Measurements from ENCODE around the gene PTCD1. TPM values are rescaled to one million over a fixed set of nuclear protein-coding genes. Genes with fewer than 3 reads are reported as not detected.

Gene PTCD1
- total and polyA plus RNA-seq, 2 experiments from 2014 or later = 2.8 to 5.2 TPM

DNA sequence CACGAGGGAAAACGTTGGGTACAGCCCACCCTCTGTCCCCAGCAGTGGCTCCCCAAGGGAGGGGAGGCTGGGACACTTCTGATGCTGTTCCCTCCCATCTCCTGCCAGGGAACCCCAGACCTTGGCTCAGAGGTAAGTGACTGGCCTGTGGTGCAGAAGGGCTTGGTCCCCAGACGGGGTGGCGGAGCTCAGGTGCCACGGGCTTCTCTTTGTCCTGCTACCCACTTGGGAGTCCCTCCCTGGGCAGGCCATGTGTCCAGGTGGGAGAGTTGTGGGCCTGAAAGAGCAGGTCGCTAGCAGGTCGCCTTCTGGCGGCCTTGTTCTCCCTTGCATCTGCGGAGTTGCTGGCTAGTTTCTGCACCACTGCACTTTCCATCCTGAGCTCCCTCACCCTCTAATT, 17.3 kb upstream of the PTCD1 start:
- H3K36me3 ChIP-seq (ENCODE audit: low read depth) = peaks cover 6% of the 10 kb centered on the region; the same call in 1 of the 2 replicates

GRCh38 chr7:99453105-99453504, 14.5 kb upstream of the PTCD1 start:
- Histone ChIP-seq H3K27me3 (replicated peaks; ENCODE audit: insufficient read depth) (no peaks in the 10 kb centered on the region), H4K20me1 (ENCODE audit: insufficient read depth) (no peaks in the 10 kb centered on the region), H3K4me1 (ENCODE audit: insufficient read depth) (no peaks in the 10 kb centered on the region), H3K9me2 (ENCODE audit: insufficient read depth) (no peaks in the 10 kb centered on the region), H3K36me3 (ENCODE audit: low read depth) (no peaks in the 10 kb centered on the region; the same call in 1 of the 2 replicates), H3K4me2 (ENCODE audit: unreplicated experiment) (no peak overlapping the region), H3K4me3 (no peak overlapping the region), H3K9ac (no peak overlapping the region), H3K79me2 (ENCODE audit: insufficient read depth) (peaks cover 34% of the 10 kb centered on the region), H3K27ac (no peak overlapping the region), H3F3A (ENCODE audit: insufficient read depth) (peaks cover 6% of the 10 kb centered on the region; the same call in 1 of the 2 replicates), H3K9me3 (ENCODE audit: low read depth) (no peaks in the 10 kb centered on the region), H2AFZ (no peak overlapping the region)
- in situ Hi-C loops (cut with MboI) = no loop called here
- 90 to 92% methylated on average over 10 to 11 of the region's 11 CpGs for WGBS, 2 experiments (ENCODE audit: low coverage in 1 of 2, low lambda C conversion rate in 2 of 2, missing lambda C conversion rate in 2 of 2)
- no peak for TF ChIP-seq EZH2 (IDR thresholded peaks at IDR 0.05; ENCODE audit: insufficient read depth, poor library complexity, severe bottlenecking)
- TF ChIP-seq EZH2phosphoT487 (IDR thresholded peaks at IDR 0.05; ENCODE audit: insufficient read depth, low read depth) = no peak
- no peak for DNase-seq

More for the DNA sequence above, 17.3 kb upstream of the PTCD1 start:
- H3K9me3 ChIP-seq (ENCODE audit: low read depth) = no peaks in the 10 kb centered on the region
- peaks cover 5% of the 10 kb centered on the region; the same call in 1 of the 2 replicates for H4K20me1 ChIP-seq (ENCODE audit: insufficient read depth)
- no peaks in the 10 kb centered on the region for H3K27me3 ChIP-seq (replicated peaks; ENCODE audit: insufficient read depth)
- DNase-seq = no peak
- H3K79me2 ChIP-seq (ENCODE audit: insufficient read depth) = peaks cover 62% of the 10 kb centered on the region
- no peak overlapping the region for H3K9ac ChIP-seq
- no peak overlapping the region for H3K4me3 ChIP-seq
- no peaks in the 10 kb centered on the region for H3K9me2 ChIP-seq (ENCODE audit: insufficient read depth)
- TF ChIP-seq EZH2phosphoT487 (IDR thresholded peaks at IDR 0.05; ENCODE audit: insufficient read depth, low read depth) (no peak), EZH2 (IDR thresholded peaks at IDR 0.05; ENCODE audit: insufficient read depth, poor library complexity, severe bottlenecking) (no peak)
- in situ Hi-C loops (cut with MboI) = no loop called here
- H3K27ac ChIP-seq = no peak overlapping the region
- no peak overlapping the region for H3K4me2 ChIP-seq (ENCODE audit: unreplicated experiment)
- WGBS, 2 experiments (ENCODE audit: low coverage in 1 of 2, low lambda C conversion rate in 2 of 2, missing lambda C conversion rate in 2 of 2) = 64 to 69% methylated on average over 9 of the region's 9 CpGs
- H3F3A ChIP-seq (ENCODE audit: insufficient read depth) = peaks cover 16% of the 10 kb centered on the region
- no peak overlapping the region for H2AFZ ChIP-seq
- no peaks in the 10 kb centered on the region for H3K4me1 ChIP-seq (ENCODE audit: insufficient read depth)

DNA sequence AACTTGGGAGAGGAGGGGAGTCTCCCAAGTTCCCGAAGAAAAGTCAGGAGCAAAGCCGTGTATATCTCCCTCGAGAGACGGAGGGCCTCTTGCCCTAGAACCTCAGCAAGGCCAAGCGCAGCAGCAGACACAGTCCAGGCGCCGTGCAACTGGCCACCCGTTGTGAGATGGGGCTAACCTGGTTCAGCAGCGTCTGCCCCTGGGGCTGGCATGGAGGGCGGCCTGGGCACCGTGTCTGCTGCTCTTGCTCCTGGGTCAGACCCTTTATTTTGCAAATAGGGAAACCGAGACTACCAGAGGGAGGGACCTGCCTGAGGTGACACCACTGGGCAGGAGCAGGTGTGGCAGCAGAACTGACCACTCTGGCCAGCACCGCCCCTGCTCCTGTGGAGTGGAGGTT, 13.9 kb upstream of the PTCD1 start:
- Histone ChIP-seq H3K9me3 (ENCODE audit: low read depth) (no peaks in the 10 kb centered on the region), H4K20me1 (ENCODE audit: insufficient read depth) (no peaks in the 10 kb centered on the region), H3K36me3 (ENCODE audit: low read depth) (no peaks in the 10 kb centered on the region; the same call in 1 of the 2 replicates), H3K4me3 (no peak overlapping the region), H3K4me1 (ENCODE audit: insufficient read depth) (no peaks in the 10 kb centered on the region), H3K4me2 (ENCODE audit: unreplicated experiment) (no peak overlapping the region), H2AFZ (no peak overlapping the region), H3K79me2 (ENCODE audit: insufficient read depth) (peaks cover 29% of the 10 kb centered on the region), H3K9ac (no peak overlapping the region), H3F3A (ENCODE audit: insufficient read depth) (peaks cover 6% of the 10 kb centered on the region; the same call in 1 of the 2 replicates), H3K27me3 (replicated peaks; ENCODE audit: insufficient read depth) (no peaks in the 10 kb centered on the region), H3K9me2 (ENCODE audit: insufficient read depth) (no peaks in the 10 kb centered on the region), H3K27ac (no peak overlapping the region)
- no peak for DNase-seq
- WGBS, 2 experiments (ENCODE audit: low coverage in 1 of 2, low lambda C conversion rate in 2 of 2, missing lambda C conversion rate in 2 of 2) = 89% methylated on average over 13 of the region's 13 CpGs
- in situ Hi-C loops (cut with MboI) = no loop called here
- TF ChIP-seq EZH2phosphoT487 (IDR thresholded peaks at IDR 0.05; ENCODE audit: insufficient read depth, low read depth) (no peak), EZH2 (IDR thresholded peaks at IDR 0.05; ENCODE audit: insufficient read depth, poor library complexity, severe bottlenecking) (no peak)

DNA sequence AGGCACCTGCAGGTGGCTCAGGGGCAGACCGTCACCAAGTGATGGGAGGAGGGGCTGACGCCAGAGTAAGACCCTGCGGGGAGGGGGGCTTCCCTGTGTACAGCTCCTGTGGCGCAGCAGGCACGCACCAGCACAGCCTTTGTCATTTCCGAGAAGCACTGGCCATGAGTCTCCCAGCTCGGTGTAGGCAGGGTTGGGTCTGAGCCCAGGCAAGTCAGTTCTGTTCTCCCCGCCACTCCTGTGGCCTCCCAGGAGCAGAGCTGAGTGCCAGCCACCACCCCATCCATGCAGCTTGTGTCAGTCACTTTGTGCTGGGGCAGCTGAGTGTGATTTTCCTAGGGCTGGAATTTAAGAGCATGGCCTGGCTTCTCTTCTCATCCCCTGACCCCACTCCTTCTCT, 13.3 kb upstream of the PTCD1 start:
- peaks cover 23% of the 10 kb centered on the region for H3K79me2 ChIP-seq (ENCODE audit: insufficient read depth)
- H3F3A ChIP-seq (ENCODE audit: insufficient read depth) = peaks cover 6% of the 10 kb centered on the region; the same call in 1 of the 2 replicates
- H3K4me2 ChIP-seq (ENCODE audit: unreplicated experiment) = no peak overlapping the region
- no peak overlapping the region for H3K4me3 ChIP-seq
- in situ Hi-C loops (cut with MboI) = no loop called here
- TF ChIP-seq EZH2 (IDR thresholded peaks at IDR 0.05; ENCODE audit: insufficient read depth, poor library complexity, severe bottlenecking) (no peak), EZH2phosphoT487 (IDR thresholded peaks at IDR 0.05; ENCODE audit: insufficient read depth, low read depth) (no peak)
- no peaks in the 10 kb centered on the region for H3K4me1 ChIP-seq (ENCODE audit: insufficient read depth)
- no peaks in the 10 kb centered on the region for H3K27me3 ChIP-seq (replicated peaks; ENCODE audit: insufficient read depth)
- H3K27ac ChIP-seq = no peak overlapping the region
- no peaks in the 10 kb centered on the region; the same call in 1 of the 2 replicates for H3K36me3 ChIP-seq (ENCODE audit: low read depth)
- H3K9me3 ChIP-seq (ENCODE audit: low read depth) = no peaks in the 10 kb centered on the region
- no peaks in the 10 kb centered on the region for H3K9me2 ChIP-seq (ENCODE audit: insufficient read depth)
- no peak overlapping the region for H2AFZ ChIP-seq
- no peaks in the 10 kb centered on the region for H4K20me1 ChIP-seq (ENCODE audit: insufficient read depth)
- no peak for DNase-seq
- WGBS, 2 experiments (ENCODE audit: low coverage in 1 of 2, low lambda C conversion rate in 2 of 2, missing lambda C conversion rate in 2 of 2) = 80 to 88% methylated on average over 7 to 8 of the region's 8 CpGs
- H3K9ac ChIP-seq = no peak overlapping the region

Measured in GM23248 (cell line).